ENCODE data around the gene UBL4B.

DNA sequence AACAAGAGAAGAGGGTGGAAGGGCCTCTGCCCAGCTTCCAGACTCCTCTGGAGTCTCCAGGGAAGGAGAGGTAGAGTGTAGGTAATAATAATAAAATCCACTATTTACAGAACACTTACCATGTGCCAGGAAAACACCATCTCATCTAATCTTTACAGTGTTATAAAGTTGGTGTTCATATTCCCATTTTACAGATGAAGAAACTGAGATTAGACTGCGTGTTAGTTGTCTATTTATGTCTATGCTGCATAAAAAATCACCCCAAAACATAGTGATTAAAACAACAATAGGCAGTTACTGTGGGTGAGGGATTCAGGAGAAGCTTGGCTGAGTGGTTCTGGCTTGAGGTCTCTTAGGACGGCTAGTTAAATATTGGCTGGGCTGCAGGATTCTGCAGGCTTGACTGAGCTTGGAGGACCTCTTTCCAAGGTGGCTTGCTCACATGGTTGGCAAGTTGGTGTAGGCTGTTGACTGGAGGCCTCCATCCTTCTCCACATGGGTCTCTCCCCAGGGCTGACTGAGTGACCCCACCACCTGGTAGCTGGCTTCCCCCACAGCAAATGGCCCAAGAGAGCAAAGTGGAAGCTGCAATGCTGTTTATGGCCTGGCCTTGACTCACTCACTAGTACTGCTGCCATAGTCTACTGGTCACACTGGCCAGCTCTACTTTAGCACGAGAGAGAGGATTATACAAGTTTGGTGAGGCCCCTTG, 35.3 kb upstream of the UBL4B start:
- TF ChIP-seq, protein P1, sequence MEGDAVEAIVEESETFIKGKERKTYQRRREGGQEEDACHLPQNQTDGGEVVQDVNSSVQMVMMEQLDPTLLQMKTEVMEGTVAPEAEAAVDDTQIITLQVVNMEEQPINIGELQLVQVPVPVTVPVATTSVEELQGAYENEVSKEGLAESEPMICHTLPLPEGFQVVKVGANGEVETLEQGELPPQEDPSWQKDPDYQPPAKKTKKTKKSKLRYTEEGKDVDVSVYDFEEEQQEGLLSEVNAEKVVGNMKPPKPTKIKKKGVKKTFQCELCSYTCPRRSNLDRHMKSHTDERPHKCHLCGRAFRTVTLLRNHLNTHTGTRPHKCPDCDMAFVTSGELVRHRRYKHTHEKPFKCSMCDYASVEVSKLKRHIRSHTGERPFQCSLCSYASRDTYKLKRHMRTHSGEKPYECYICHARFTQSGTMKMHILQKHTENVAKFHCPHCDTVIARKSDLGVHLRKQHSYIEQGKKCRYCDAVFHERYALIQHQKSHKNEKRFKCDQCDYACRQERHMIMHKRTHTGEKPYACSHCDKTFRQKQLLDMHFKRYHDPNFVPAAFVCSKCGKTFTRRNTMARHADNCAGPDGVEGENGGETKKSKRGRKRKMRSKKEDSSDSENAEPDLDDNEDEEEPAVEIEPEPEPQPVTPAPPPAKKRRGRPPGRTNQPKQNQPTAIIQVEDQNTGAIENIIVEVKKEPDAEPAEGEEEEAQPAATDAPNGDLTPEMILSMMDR (IDR thresholded peaks at IDR 0.05; ENCODE audit: low read depth, low read length), result no peak
- TF ChIP-seq EZH2phosphoT487 (IDR thresholded peaks at IDR 0.05; ENCODE audit: low read depth), result no peak
